Measurements from ENCODE around the gene REXO5.
A peak's percentile ranks its signal among the peaks of the same experiment; 100 is the strongest.
"Not testable (repeated sequence)": the region's sequence is repeated elsewhere in the genome, so short reads cannot be mapped to it uniquely, and the experiment has no call there.

REXO5 gene

DNA sequence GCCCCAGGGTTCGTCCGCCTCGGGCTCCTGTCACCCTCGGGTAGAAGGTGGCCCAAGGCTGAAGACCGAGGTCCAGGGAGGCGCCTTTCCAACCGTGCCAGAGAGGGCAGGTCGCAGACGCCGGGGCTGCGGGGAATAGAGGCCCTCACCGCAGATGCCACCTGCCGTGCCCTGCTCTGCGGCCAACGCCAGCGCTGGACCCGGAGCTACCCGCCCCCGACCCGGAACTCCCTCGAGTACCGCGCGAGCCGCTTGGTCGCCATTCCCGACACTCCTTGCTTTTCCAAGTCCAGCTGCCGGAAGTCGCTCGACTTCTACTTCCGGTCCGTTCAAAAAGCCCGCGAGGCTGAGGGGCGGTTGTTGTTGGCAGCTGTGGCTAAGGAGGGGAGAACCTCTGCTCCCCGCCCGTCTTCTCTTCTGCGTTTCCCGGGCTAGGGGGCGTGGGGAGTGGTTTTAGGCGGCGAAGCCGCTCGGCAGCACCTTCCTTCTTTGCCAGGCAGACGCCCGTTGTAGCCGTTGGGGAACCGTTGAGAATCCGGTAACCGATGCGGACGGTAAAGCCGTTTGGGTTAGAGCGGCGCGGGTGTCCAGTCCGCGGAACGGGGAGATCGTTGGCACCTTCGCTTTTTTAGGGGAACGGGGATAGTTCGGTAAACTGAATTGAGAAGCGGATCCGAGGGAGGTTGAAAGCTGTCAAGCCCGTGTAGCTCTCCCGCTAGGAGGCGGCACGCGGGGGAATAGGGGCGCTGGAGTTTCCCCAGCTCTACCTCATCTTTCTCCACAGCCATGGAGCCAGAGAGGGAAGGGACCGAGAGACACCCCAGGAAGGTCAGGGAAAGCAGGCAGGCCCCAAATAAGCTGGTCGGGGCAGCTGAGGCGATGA is at the start of gene REXO5, which contains the start of gene ERI2:
Gene REXO5 (plus strand): TSS at position 360 of the 883 bp plus-strand sequence. CDS start 427 bp downstream, at position 787.
Gene ERI2 (minus strand): TSS at position 305 of the 883 bp plus-strand sequence. CDS start 42 bp downstream, at position 263.
- peak; percentile 68 for DNase-seq

GRCh38 chr16:20760346-20760745 is 46.0 kb upstream of the REXO5 start:
- DNase-seq, result no peak

- DNase-seq, result no peak
Observed at GRCh38 chr16:20761175-20761574, 45.2 kb upstream of the REXO5 start.

GRCh38 chr16:20762404-20763123 is 43.8 kb upstream of the REXO5 start:
- DNase-seq, result no peak

DNA sequence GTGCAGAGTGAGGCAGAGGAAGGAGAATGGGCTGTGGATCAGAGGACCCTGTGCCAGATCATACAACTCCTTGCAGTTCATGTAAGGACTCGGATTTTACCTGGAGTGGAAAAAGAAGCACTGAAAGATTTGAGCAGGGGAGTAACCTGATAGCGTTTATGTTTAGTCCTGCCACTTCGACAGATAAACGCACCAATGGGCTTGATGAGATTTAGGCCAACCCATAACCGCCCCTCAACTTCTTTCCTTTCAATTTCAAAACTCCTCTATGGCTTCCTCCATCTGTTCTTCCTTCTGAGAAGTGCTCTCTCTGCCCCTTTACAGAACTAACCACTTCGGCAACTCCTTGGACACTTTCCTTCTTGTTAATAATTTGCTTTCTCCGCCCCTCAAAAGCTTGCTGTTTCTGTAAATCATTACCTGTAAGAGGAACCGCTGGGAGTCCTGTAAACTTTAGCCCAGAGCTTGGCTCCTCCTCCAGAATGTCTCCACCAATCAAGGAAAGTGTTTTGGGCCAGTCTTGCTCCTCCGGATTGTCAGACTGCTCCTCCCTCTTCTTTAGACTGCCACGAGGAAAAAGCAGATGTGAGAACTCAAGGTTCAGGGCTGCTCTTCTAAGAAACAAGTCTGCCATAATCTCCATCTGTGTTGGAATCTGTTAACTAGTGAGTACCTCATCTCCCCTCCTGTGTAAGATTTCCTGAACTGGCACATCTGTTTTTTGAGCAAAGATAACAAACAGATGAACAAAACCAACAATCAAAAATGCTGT is 42.7 kb upstream of the REXO5 start, which contains the start of gene ACSM3:
Gene ACSM3 (plus strand): TSS at position 554 of the 772 bp plus-strand sequence. CDS start 6,021 bp downstream, outside the sequence.
- DNase-seq, result peak; percentile 52

- DNase-seq, result not testable (repeated sequence)
Observed at GRCh38 chr16:20764448-20764847, 41.9 kb upstream of the REXO5 start.

DNA sequence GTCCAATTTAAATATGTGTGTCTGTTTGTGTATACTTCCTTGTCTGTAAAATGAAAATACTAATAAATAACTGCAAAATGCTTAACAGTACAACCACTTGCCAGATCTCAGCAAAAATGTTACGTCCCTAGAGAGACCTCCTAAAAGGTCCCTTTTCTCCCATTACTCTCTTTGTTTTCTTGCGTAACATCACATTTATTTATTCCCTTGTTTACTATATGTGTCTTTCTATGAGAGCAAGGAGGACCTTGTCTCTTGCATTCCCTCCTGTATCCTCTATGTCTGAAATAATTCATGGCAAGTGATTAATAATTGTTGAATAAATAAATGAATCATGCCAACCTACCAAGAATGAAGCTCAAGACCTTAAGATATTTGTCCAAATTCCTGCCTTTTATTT is 40.6 kb upstream of the REXO5 start:
- no peak for DNase-seq

- DNase-seq, result no peak
Observed at GRCh38 chr16:20766294-20766693, 40.0 kb upstream of the REXO5 start.

GRCh38 chr16:20767577-20767976 is 38.8 kb upstream of the REXO5 start:
- DNase-seq, result no peak

- DNase-seq, result no peak
Observed at GRCh38 chr16:20768121-20768520, 38.2 kb upstream of the REXO5 start.

DNA sequence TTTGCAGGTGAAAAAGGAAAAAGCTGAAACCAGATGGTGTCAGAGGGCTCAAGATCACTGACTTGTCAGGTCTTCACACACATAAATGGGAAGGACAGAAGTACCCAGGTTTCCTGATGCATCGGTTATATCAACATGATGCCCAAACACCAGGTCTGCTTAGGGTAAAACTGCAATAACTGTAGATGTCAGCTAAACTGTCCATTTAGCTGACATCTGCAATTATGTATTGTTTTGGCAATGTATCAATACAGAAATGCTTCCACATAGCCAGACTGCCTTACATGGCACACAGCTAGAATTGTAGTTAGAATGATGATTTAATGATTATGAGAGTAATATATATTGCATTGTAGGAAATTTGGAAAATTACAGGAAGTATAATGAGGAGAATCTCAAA is 37.5 kb upstream of the REXO5 start:
- DNase-seq, result no peak

GRCh38 chr16:20773679-20774078 is 32.6 kb upstream of the REXO5 start:
- no peak for DNase-seq

GRCh38 chr16:20774703-20775362 is 31.5 kb upstream of the REXO5 start:
- peak; percentile 40 for DNase-seq

DNA sequence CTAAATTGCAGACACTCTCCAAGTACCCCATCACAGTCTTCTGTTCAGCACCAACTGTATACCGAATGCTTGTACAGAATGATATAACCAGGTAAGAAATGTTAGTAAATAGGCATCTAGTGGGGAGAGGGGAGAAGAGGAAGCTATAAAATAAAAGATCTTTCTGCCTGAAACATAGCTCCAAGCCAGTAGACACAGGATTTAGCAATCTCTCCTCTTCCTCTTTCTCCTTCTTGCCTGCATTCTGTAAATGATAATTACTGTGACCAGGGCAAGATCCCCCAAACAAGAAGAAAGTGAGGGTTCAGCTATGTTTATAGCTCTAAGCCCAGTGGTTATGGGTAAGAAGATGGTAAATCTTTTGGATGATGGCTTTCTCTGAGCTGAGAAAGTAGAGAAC is 24.6 kb upstream of the REXO5 start:
- DNase-seq, result no peak

GRCh38 chr16:20782470-20782869 is 23.9 kb upstream of the REXO5 start:
- no peak for DNase-seq

DNA sequence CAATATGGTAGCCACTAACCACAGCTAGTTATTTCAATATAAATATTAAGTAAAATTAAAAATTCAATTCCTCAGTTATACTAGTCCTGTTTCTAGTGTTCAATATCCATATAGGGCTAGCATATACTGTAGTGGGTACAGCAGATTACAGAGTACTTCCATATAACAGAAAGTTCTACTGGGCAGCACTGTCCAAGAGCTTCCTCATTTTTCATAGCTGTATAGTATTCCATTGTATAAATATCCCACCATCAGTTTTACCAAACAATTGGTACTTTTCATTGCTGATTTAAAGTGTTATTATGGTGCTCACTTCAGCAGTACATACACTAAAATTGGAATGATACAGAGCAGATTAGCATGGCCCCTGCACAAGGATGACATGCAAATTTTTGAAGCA is 22.1 kb upstream of the REXO5 start:
- DNase-seq, result no peak

DNA sequence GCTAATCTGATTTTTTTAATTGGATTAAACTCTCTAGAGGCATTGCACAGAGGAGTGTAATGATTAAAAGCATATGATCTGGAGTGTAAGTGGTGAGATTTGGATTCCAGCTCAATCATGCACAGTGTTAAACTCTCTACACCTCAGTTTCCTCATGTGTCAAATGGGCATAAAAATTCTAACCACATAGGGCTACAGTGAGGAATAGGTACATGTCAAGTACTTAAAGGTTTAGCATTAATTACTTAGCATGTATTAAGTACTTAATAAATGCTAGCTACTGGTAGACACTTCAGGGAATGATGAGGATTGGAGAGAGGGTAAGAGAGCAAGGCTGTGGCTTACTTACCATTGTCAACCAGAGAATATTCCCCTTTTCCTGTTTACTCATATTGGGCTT is 17.2 kb upstream of the REXO5 start:
- DNase-seq, result no peak

GRCh38 chr16:20791923-20792612 is 14.3 kb upstream of the REXO5 start:
- no peak for DNase-seq

DNA sequence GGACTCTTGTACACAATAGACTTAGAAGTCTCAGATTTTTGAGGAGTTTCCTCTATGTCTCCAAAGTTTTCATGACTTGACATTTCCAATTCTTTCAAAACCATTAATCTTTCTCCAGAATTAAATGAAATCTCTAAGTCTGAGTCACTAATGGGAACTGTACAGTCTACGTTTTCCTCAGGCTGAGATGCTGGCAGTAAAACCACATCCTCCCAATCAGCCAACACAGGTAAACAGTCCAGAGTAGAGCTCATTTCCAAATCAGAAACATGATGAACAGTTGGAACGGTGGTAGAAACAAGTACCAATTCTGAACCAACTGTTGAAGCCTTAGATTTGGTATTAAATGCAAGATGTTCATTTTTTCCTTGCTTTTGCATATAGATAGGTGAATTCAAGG is 8.0 kb upstream of the REXO5 start:
- DNase-seq, result no peak

GRCh38 chr16:20799599-20799998 is 6.7 kb upstream of the REXO5 start:
- DNase-seq, result no peak

GRCh38 chr16:20801278-20801677 is 5.0 kb upstream of the REXO5 start:
- no peak for DNase-seq

GRCh38 chr16:20803192-20803560 is 3.2 kb upstream of the REXO5 start:
- DNase-seq, result no peak

All from activated CD8-positive, alpha-beta memory T cell treated with anti-CD3 and anti-CD28 coated beads, Interleukin-2, amount 50 U/mL, for 4 hours (primary cell).